ENCODE data around the gene DLGAP1.
"Not testable (repeated sequence)": the region's sequence is repeated elsewhere in the genome, so short reads cannot be mapped to it uniquely, and the experiment has no call there.

Gene DLGAP1

DNA sequence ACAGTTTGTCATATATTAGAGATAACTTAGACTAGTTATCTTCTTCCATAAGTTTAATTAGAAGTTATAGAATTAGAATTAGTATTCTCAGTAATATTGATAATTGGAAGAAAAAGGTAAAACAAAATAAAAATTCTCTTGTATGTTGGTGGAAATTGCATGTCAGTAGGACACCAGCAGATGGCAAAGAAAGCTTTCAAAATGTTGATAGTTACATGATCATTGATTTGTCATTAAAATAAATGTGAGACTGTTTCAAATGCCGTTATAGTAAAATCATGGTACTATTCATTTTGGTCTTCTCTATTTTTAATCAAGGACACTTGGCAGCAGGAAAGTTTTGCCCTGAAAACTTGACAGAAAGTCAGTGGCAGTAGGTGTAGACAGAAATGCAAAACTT lies 734.9 kb downstream of the DLGAP1 start:
- no peak for DNase-seq (ENCODE audit: low read depth)

DNA sequence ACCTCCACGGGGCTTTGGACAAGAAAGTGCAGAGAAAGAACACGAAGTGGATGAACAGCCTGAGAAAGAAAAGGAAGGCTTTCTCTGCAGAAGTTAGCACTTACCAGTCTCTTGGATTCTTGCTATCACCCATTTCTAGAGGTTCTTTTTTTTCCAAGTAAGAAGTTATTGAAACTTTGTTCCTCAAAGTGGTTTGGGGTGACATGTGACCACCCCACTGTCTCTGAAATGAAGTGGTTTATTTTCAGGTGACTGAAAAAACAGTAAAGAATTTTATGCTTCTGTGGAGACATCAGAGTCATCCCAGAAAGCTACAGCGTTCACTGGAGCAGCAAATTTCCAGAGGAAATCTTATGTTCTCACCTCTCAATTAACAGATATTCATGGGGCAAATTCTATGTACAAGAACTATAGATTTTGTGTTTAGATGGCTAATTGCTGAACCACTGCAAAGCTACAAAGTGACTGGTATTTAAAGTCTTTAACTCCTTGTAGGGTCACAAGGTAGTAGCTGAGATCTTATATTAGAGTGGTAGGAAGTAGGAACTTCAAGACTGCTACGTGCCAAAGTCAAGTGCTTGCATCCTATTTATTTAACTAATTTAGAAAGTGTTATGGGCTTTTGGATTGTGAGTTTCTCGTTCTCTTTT lies 737.6 kb downstream of the DLGAP1 start:
- no peak for DNase-seq (ENCODE audit: low read depth)

DNA sequence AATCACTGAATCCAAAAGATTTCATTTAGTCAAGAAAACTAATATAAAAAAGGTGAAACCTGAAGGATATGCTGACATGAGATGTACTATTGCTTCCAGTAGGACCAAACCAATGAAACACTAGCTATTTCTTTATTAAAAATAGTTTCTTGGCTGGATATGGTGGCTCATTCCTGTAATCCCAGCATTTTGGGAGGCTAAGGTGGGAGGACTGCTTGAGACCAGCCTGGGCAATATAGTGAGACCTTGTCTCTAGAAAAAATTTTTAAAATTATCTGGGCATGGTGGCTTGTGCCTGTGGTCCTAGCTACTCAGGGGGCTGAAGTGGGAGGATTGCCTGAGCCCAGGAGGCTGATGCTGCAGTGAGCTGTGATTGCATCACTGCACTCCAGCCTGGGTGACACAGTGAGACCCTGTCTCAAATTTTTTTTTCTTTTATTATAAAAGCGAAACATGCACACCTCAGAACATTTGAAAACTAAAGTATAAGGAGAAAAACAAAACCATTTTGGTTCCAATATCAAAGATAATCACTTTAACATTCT lies 738.9 kb downstream of the DLGAP1 start:
- no peak for DNase-seq (ENCODE audit: low read depth)

DNA sequence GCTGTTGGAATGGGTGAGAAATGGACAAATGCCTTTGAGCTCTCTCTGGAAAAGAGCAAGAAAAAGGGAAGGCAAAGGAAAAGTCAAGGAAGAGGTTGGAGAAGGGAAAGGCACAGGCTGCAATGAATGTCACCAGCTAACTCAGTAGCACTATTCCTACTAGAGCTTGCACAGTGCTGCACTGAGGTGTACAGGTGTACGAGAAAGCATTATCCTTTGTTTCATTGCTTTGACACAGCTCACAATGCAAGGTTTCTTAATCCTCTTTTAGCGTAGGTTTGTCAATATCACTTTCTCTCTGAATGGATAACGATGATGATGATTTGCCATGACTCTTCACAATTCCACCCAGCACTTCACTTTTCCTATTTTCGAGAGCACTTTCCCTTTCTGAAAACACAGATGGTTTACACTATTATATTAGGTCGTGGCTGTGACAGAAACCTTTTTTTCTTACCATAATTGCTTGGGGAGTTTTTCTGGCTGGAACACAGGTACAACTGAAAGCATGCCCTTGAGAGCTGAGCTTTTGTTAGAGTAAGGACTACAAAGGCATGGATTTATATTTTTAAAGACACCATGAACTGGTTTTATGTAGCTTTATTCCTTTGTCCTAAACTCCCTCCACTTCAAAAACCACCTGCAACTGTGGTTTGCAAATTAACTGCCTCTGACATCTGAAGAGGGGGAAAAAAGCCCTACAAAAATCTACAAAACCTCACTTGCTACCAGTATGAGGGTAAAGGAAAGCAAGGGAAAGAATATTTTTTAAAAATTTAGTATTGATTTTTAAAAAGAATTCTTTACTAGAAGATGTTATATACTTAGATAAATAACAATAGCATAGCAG lies 739.7 kb downstream of the DLGAP1 start:
- DNase-seq (ENCODE audit: low read depth), result no peak

DNA sequence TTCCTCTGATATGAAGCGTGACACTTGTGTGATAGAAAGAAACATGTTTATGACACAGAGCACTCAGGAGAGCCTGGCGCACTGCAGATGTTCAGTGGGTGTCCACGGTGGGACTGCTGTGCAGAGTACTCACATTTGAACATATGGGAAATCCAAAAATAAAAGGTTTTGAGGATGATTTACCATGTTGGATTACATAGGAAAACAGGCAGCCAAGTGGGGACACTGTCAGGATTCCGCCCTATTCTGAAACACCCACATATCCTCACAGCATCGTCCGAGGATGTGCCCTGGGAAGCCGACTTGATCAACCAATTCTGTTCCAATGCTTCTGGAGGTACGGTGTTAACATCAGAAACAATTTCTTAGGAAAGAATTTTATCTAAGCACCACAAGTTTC lies 741.4 kb downstream of the DLGAP1 start:
- no peak for DNase-seq (ENCODE audit: low read depth)

DNA sequence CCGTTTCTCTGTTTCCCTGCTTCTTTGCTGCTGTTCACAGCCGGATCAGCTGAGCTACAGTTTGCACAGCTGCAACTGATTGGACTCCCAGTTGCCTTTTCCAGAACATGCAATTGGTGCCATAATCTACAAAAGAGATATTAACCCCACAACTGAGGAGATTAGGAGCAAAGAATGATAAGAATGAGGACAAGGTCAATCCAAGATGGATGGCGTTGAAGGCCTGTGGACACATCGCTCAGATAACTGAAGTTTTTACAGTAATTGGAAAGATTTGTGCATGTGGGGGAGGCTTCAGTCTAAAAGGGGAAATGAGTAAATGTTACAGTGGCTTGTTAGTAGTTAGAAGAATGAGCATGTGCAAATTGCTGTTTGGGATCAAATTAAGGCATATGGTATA lies 741.9 kb downstream of the DLGAP1 start:
- DNase-seq (ENCODE audit: low read depth), result no peak

DNA sequence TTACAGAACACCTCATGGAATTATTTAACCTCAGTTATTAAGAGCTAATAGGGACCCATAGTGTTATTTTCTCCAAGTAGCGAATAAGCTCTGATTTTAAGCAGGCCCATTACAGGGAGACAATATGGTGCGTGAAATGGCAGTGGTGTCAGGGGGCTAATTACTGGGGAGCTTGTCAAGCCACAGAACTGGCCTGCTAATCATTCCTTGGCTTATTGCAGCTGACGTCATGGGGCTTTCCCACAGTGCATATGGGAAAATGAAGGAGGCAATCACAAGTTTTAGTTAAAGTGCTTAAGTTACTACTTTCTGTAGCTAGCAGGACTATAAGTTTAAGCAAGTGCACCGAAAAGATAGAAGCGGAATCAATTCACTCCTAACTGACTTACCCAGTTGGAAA lies 742.6 kb downstream of the DLGAP1 start:
- DNase-seq (ENCODE audit: low read depth), result no peak

DNA sequence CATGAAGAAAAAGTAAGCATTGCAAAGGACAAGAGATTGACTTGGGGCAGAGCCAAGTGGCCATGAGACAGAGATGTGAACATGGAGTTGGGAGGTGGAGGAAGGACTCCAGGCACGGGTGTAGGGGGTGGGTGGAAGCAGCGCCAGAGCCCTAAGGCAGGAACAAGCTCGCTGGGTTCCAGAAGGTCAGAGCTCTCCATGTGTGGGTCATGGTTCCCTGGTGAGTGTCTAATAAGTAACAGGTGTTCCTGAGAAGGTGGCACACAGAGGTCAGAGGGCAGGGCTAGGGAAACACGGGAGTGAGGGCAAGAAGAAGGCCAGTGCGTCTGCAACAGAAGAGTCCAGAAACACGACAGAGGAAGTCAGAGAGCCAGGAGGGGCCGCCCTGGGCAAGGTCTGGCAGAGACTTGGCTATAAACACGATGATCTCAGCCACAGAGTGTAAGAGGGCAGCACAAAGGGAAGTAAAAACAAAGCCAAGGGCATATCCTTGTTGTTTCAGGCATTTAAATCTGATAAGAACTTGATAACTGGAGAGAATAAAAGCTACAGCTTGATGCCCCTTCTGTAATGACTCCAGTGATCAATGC lies 744.3 kb downstream of the DLGAP1 start:
- no peak for DNase-seq (ENCODE audit: low read depth)

DNA sequence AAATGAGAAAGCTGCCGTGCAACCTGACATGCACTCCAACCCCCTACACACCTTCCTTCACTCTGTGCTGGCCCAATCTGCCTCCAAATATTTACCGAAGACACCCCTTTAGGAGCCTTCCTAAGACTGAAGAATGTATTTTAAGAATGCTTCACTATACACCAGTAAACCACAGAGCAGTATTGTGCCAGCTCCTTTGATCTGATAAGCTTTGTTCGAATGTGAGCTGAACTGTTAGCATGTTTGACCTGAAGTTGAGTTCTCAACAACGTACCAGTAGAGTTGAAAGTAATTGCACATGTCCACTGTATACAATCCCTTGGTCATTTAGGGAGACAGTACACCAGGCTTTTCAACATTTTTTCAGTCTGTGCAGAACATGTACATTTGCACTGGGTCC lies 745.9 kb downstream of the DLGAP1 start:
- no peak for DNase-seq (ENCODE audit: low read depth)

DNA sequence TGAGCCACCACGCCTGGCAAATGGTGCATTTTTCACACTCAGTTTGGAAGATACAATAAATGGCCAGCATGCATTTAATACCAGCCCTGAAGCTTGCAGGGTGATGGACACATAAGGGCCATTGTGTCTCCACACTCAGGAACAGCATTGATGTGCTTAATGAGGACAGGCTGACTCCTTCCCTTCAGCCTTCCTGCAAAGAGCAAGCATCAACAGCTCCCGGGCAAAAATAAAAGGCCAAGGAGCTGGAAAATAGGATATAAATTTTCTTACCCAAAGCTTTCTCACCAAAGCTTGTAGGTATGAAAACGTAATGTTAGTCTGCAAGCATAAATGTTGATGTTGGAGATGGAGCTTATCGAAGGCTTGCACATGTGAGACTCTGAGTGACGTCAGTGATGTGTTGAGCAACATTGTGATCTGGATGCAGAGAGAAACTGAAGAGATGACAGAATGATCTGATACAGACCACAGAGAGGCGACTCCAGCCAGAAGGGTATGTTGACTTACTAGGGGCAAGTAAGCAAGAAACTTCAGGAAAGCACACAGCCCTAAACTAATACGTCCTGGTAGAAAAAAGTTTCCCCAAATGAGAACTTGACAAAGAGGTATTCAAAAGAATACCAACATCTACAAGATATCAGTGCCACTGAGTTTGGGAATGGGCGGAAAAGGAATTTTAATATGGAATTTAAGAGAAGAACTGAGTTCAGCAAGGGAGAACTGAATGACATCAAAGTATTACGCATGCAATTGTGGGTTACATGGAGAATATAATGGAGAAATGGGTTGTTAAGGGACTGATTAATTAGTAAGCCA lies 748.6 kb downstream of the DLGAP1 start:
- no peak for DNase-seq (ENCODE audit: low read depth)

DNA sequence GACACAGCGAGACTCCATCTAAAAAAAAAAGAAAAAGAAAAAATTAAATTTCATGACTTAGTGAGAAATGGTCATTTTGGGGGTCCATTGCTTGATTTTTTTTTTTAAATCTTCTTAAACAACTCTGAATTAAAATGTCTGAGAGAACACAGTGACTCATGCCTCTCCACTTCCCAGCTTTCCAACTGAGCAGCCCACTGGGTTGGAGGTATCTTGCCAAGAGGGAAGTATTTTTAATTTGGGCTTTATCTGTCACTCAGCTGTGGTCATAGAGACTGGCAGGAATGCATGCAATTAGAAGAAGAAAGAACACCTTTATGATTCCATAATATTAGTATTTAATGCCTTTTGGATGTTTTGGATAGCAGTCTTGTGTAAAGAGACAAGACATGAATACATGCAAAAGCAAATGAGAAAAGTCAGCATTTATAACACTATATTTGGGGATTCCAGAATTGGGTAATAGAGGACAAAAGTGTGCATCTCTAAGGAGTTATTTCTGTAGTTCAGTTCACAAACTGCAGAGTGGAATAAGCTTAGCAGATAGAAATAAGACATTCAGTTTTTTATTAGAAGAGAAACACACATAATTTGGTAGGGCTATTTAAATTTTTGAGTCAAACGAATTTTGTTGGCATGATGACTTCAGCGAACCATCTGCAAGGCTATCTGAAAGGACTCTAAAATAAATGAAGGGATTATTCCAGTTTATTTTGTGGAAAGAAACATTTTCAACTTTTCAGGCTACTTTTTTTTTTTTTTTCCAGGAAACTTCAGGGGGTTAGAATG lies 750.4 kb downstream of the DLGAP1 start:
- no peak for DNase-seq (ENCODE audit: low read depth)

DNA sequence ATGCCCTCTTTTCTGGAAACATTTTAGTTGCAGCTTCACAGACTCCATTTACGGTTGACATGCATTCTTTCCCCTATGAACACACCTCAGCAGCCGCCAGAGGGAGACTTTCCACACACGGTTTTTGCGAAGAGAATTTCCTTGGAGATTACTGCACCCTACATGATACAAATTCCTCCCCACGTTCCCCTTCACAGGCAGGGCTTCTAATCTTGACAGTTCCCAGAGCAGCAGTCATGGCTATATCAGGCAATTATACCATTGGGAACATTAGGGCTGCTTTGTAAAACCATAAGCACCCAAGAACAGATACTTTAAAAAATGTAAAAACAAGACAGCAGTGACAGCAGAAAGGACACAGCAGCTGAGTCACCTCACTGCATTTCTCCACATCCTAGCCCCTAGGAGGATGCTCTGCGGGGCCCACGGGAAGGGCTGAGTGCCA lies 751.4 kb downstream of the DLGAP1 start:
- peak; percentile 65 for DNase-seq (ENCODE audit: low read depth)

DNA sequence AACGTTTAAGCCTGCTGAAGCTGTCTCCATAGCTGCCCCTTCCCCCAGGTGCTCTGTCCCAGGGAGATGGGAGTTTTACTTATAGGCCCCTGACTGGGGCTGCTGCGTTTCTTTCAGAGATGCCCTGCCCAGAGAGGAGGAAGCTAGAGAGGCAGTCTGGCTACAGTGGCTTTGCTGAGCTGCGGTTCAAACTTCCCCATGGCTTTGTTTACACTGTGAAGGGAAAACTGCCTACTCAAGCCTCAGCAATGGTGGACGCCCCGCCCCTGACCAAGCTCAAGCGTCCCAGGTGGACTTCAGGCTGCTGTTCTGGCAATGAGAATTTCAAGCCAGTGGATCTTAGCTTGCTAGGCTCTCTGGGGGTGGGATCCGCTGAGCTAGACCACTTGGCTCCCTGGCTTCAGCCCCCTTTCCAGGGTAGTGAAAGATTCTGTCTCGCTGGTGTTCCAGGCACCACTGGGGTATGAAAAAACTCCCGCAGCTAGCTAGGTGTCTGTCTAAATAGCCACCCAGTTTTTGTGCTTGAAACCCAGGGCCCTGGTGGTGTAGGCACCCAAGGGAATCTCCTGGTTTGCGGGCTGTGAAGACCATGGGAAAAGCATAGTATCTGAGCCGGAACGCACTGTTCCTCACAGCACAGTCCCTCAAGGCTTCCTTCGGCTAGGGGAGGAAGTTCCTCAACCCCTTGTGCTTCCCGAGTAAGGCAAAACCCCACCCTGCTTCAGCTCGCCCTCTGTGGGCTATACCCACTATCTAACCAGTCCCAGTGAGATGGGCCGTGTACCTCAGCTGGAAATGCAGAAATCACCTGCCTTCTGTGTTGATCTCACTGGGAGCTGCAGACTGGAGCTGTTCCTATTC lies 755.2 kb downstream of the DLGAP1 start:
- DNase-seq (ENCODE audit: low read depth), result not testable (repeated sequence)

DNA sequence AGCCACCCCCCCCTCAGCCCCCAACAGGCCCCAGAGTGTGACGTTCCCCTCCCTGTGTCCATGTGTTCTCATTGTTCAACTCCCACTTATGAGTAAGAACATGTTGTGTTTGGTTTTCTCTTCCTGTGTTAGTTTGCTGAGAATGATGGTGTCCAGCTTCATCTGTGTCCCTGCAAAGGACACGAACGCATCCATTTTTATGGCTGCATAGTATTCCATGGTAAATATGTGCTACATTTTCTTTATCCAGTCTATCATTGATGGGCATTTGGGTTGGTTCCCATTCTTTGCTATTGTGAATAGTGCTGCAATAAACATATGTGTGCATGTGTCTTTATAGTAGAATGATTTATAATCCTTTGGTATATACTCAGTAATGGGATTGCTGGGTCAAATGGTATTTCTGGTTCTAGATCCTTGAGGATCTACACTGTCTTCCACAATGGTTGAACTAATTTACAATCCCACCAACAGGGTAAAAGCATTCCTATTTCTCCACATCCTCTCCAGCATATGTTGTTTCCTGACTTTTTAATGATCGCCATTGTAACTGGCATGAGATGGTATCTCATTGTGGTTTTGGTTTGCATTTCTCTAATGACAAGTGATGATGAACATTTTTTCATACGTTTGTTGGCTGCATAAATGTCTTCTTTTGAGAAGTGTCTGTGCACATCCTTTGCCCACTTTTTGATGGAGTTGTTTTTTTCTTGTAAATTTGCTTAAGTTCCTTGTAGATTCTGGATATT lies 760.9 kb downstream of the DLGAP1 start:
- DNase-seq (ENCODE audit: low read depth), result not testable (repeated sequence)

DNA sequence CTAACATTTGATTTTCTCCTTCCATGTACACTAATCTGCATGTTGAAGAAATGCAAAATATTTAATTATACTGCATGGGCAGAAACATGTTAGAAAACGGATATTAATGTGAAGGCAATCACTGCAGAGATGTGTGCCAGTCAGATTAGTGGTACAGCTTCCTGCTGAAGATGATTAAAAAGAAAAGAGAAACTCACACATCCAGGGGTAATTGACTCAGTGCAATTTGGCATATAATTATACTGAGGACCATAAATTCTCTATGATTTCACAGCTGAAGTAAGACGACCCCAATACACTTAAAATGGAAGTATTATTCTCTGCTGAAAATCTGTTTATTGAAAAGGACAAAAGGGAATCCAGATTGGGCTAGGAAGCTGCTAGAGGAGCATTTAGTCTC lies 761.7 kb downstream of the DLGAP1 start:
- no peak for DNase-seq (ENCODE audit: low read depth)

DNA sequence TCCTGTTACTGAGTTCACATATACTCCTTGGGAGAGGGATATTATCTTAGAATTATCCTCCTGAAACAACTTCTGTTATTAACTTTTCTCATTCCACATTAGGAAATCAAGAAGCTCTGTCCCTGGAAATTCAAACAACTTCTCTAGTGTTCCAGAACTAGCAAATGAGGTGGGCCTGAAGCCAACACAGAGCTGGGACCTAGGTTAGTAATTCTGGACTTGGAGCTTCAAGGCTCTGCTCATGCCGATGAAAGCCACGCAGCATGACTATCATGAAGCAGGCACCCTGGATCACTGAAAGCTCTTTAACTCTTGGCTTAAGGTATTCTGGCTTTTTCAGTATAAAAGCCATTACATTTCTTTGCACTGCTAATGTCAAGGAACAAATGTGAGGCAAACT lies 762.4 kb downstream of the DLGAP1 start:
- no peak for DNase-seq (ENCODE audit: low read depth)

DNA sequence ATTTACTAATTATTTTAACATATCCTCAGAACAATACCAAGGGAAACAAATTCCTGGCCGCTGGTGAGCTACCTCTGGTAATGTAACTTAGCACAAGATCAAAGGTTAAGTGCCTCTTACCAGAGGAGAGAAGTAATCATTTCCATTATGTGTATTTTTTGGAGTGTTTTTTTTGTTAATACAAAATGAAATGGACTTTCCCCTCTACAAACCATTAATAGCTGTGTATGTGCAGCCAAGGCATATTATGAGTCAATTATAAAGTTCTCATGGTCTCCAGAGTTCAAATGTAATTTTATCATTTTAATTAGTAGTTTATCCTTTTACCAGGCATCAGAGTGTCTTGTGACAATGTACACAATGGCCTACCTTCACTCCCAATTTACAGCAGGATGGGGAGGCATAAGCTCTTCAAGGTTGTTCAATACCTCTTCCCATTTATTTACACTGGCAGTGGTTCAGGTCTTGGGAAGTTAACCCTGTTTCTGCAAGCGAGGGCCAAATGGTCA lies 762.9 kb downstream of the DLGAP1 start:
- DNase-seq (ENCODE audit: low read depth), result no peak

DNA sequence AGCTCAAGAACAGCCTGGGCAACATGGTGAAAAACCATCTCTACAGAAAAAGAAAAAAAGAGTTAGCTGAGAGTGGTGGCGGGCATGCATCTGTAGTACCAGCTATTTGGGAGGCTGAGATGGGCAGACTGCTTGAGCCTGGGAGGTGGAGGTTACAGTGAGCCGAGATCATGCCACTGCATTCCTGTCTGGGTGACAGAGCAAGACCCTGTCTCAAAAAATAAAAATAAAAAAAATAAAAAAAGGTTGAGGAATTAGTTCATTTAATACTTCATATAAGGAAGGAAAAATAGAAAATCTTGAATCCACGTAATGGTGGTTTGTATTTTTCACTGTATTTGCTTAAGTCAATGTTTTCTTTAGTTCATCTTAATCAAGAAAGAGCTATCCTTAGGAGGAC lies 763.4 kb downstream of the DLGAP1 start:
- no peak for DNase-seq (ENCODE audit: low read depth)

DNA sequence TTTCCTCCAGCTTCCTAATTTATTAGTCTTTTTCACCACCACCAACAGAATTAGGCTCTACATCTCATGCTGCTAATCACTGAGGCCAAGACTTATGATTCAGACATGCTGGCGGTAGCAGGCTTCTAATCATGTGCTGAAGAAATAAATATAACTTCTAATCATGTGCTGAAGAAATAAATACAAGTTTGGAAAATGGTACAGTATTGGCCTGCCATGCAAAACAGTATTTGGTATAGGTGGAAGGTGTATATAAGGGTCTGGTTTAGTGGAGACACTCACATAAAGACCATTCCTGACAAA lies 764.4 kb downstream of the DLGAP1 start:
- no peak for DNase-seq (ENCODE audit: low read depth)

Measured in iris pigment epithelial cell (primary cell).